IMR-90 (cell line): Measurements from ENCODE around the gene TTC38.

Experiments used
- BHLHE40 ChIP-seq: fragments of 150-350 bp; IDR thresholded peaks from 2 replicates; pipeline ENCODE4 v1.6.1; 2016; ENCODE audit warnings: mild to moderate bottlenecking, low read depth, low read length
- CHD1 ChIP-seq: IDR thresholded peaks from 2 replicates; pipeline ENCODE4 v1.6.1; 2012; ENCODE audit warnings: low read depth, low read length, improper control_type of control experiment
- CTCF ChIP-seq: conservative IDR thresholded peaks from 2 replicates; pipeline ENCODE4 v1.5.1; 2012; ENCODE audit warnings: mild to moderate bottlenecking, low read depth, low read length, improper control_type of control experiment
- FOS ChIP-seq: fragments of 150-350 bp; IDR thresholded peaks from 2 replicates; pipeline ENCODE4 v1.6.1; 2016; ENCODE audit warnings: low read depth, low read length
- POLR2A ChIP-seq: IDR thresholded peaks from 2 replicates; pipeline ENCODE4 v1.6.1; 2012; ENCODE audit warnings: mild to moderate bottlenecking, low read depth, low read length
- RAD21 ChIP-seq: IDR thresholded peaks from 2 replicates; pipeline ENCODE4 v1.6.1; 2012; ENCODE audit warnings: low read length, improper control_type of control experiment
- RCOR1 ChIP-seq: IDR thresholded peaks from 2 replicates; pipeline ENCODE4 v1.6.1; 2012; ENCODE audit warnings: mild to moderate bottlenecking, low read length, improper control_type of control experiment; ENCODE audit not compliant: insufficient replicate concordance
- RFX5 ChIP-seq: IDR thresholded peaks from 2 replicates; pipeline ENCODE4 v1.8.0; 2012; ENCODE audit warnings: low read depth, mild to moderate bottlenecking, low read length, moderate library complexity
- SMC3 ChIP-seq: fragments of 150-350 bp; IDR thresholded peaks from 2 replicates; pipeline ENCODE4 v1.6.1; 2016; ENCODE audit warnings: low read depth, mild to moderate bottlenecking, antibody characterized with exemption, low read length, moderate library complexity
- USF2 ChIP-seq: fragments of 150-350 bp; IDR thresholded peaks from 2 replicates; pipeline ENCODE4 v1.6.1; 2017; ENCODE audit warnings: mild to moderate bottlenecking, antibody characterized with exemption, low read length, low read depth

- TF ChIP-seq BHLHE40 (no peak), POLR2A (no peak), CTCF (no peak), SMC3 (no peak), CHD1 (no peak), RFX5 (no peak), RCOR1 (no peak), FOS (no peak), RAD21 (no peak), USF2 (no peak)
These were observed 72.1 kb downstream of the TTC38 start for GRCh38 chr22:46339956-46340355.
